ENCODE data around the gene NACC1.
"Not testable (repeated sequence)": the region's sequence is repeated elsewhere in the genome, so short reads cannot be mapped to it uniquely, and the experiment has no call there.

Gene NACC1

DNA sequence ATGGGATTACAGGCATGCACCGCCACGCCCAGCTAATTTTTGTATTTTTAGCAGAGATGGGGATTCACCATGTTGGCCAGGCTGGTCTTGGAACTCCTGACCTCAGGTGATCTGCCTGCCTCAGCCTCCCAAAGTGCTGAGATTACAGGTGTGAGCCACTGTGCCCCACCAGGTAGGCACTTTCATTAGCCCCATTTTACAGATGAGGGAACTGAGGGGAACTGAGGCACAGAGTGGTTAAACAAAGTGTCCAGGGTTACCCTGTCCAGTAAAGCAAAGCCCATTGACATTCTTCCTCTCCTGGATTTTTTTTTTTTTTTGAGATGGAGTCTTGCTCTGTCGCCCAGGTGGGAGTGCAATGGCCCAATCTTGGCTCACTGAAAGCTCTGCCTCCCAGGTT is 48.1 kb downstream of the NACC1 start:
- not testable (repeated sequence) for DNase-seq

DNA sequence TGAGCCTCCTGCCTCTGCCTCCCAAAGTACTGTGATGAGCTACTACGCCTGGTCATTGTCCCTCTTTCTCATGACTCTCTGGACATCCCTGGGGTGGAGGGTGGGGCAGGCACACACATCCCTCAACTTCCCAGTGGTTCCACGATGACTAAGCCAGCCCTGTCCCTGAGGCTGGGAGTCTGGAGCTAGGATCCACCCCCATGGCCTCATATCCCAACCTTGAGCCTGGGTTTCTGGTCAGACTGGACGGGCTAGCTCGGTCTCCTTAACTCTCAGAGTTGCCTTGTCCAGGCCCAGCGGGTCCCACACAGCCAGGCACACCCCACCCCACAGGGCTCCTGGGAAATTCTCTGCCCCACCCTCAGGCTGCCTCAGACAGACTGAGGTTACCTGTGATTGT is 51.7 kb downstream of the NACC1 start:
- no peak for DNase-seq

DNA sequence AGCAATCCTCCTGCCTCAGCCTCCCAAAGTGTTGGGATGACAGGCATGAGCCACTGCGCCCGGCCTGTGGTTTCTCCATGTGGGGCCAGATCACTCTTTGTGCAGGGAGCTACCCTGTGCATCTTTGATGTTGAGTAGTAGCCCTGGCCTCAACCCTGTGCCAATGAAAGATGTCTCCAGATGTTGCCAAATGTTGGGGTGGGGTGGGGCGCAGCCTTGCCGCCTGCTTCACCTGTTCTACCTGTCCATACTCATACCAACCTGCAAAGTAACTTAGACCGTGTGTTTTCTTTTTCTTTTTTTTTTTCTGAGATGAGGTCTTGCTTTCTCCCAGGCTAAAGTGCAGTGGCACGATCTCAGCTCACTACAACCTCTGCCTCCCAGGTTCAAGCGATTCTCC is 53.1 kb downstream of the NACC1 start:
- no peak for DNase-seq

DNA sequence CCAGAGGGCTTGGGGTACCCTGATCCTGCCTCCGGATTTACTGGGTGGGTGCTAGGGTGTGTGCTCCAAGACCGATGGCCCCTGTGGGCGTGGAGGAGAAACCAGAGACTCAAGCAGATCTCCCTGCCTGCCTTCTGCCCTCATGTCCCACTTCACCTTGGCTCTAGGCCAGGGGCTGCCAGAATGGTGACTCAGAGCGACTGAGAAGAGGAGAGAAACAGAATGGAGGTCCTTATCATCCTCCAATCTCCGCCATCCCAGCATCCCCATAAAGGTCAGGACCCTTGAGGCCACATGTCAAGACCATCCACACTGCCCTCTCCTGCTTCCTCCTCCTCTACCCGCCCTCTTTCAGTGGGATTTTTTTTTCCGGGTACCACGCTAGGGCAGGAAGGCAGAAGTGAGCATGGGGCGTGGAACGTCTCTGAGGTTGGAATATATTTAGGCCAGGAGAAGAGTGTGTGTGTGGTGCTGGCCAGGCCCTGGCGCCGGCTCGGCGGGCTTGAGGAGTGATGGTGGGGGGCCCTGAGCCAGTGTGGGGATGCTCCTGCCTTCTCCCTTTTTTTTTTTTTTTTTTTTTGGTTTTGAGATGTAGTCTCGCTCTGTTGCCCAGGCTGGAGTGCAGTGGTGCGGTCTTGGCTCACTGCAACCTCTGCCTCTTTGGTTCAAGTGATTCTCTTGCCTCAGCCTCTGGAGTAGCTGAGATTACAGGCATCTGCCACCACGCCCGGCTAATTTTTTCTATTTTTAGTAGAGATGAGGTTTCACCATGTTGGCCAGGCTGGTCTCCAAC is 54.5 kb downstream of the NACC1 start:
- peak; percentile 92 for DNase-seq

DNA sequence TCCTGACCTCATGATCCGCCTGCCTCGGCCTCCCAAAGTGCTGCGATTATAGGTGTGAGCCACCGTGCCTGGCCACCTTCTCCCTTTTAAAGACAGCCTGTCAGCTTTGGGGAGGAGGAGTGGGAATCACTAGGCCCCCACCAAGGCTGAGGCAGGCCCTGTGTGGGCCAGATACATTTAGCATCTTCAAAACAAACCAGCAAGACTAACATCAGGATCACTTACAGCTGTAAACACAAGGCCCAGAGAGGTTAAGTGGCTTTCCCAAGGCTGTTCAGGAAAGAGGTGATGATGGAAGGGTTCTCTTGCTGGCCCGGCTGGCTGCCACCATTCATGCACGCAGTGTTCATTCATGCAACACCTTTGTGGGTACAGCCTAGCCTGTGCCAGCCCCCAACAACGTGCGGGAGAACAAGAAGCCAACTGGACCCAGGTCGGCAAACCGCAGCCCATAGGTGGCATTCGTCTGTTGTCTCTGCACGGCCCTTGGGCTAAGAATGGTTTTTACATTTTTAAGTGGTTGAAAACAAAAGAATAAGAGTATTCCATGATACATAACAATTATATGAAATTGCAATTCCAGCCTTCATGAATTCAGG is 55.2 kb downstream of the NACC1 start:
- DNase-seq: no peak

DNA sequence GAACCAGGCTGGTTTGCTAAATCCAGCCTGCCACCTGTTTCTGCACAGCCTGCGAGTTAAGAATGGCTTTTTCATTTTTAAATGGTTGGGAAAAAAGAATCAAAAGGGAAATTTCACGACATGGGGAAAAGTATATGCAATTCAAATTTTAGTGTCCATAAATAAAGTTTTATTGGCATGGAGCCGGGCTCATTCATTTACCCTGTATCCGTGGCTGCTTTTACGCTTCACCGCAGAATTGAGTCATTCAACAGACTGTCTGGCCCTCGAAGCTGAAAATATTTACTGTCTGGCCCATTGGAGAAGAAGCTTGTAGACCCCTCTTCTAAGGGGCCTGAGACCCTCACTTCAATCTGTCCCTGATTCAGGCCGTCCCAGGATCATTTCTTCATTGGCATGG is 58.3 kb downstream of the NACC1 start:
- no peak for DNase-seq

DNA sequence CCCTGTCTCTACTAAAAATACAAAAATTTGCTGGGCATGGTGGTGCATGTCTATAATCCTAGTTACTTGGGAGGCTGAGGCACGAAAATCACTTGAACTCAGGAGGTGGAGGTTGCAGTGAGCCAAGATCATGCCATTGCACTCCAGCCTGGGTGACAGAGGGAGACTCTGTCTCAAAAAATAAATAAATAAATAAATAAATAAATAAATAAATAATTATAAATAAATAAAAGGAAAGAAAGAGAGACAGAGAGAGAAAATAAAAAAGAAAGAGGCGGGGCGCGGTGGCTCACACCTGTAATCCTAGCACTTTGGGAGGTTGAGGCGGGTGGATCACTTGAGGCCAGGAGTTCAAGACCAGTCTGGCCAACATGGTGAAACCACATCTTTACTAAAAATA is 59.5 kb downstream of the NACC1 start:
- not testable (repeated sequence) for DNase-seq

DNA sequence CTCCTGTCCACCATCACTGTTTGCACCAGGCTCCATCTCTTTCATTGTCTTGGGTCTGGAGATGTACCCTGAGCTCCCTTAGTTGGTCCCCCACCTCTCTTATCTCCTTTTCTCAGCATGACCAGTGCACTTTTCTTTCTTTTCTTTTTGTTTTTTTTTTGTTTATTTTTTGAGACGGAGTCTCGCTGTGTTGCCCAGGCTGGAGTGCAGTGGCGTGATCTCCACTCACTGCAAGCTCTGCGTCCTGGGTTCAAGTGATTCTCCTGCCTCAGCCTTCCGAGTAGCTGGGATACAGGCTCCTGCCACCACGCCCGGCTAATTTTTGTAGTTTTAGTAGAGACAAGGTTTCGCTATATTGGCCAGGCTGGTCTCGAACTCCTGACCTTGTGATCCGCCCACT is 60.2 kb downstream of the NACC1 start:
- DNase-seq: not testable (repeated sequence)

DNA sequence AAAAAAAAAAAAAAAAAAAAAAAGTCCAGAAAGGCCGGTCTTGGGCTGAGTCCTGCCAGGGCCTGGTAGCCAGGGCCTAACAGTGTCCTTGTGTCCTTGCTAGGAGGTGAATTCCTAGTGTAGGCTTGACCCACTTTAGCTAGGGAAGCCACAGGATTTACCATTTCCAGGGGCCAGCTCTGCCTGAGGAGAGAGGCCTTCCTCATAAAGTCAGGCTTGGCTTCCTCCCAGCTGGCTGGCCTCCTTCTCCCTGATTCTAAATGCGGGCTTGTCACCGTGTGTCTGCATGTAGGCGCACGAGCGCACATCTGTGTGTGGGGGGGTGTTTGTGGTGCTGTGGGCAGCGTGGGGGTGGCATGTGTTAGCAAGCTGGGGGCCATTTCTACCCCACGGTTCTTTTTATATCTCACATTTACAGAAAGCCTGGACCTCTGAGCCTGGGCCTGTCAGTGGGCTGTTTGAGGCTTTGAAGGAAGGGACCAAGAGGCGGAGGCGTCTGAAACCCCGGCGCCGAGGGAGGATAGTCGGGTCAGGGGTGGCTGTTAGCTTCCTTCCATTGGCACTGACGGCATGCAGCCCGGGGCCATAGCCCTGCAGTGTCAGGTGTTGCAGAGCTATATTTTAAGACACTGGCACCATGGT is 63.8 kb downstream of the NACC1 start:
- DNase-seq: no peak

DNA sequence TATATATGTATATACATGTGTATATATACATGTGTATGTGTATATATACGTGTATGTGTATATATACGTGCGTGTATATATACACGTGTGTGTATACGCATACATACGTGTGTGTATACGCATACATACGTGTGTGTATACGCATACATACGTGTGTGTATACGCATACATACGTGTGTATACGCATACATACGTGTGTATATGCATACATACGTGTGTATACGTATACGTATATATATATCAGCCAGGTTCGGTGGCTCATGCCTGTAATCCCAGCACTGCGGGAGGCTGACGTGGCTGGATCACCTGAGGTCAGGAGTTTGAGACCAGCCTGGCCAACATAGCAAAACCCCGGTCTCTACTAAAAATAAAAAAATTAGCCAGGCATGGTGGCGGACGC is 66.9 kb downstream of the NACC1 start:
- DNase-seq: not testable (repeated sequence)

DNA sequence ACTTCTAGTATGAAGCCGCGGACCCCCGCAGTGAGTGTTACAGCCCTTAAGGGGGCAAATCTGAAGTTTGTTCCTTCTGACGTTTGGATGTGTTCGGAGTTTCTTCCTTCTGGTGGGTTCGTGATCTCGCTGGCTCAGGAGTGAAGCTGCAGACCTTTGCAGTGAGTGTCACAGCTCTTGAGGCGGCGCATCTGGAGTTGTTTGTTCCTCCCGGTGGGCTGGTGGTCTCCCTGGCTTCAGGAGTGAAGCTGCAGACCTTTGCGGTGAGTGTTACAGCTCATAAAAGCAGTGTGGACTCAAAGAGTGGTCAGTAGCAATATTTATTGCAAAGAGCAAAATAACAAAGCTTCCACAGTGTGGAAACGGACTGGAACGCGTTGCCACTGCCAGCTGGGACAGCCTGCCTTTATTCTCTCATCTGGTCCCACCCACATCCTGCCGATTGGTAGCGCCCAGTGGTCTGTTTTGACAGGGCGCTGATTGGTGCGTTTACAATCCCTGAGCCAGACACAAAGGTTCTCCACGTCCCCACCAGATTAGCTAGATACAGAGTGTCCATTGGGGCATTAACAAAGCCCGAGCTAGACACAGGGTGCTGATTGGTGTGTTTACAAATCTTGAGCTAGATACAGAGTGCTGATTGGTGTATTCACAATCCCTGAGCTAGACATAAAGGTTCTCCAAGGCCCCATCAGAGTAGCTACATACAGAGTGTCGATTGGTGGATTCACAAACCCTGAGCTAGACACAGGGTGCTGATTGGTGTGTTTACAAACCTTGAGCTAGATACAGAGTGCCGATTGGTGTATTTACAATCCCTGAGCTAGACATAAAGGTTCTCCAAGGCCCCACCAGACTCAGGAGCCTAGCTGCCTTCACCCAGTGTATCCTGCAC is 67.9 kb downstream of the NACC1 start:
- not testable (repeated sequence) for DNase-seq

DNA sequence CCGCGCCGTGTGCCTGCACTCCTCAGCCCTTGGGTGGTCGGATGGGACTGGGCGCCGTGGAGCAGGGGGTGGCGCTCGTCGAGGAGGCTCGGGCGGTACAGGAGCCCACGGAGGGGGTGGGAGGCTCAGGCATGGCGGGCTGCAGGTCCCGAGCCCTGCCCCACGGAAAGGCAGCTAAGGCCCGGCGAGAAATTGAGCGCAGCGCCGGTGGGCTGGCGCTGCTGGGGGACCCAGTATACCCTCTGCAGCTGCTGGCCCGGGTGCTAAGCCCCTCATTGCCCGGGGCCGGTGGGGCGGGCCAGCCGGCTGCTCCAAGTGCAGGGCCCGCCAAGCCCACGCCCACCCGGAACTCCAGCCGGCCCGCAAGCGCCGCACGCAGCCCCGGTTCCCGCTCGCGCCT is 68.6 kb downstream of the NACC1 start:
- not testable (repeated sequence) for DNase-seq

DNA sequence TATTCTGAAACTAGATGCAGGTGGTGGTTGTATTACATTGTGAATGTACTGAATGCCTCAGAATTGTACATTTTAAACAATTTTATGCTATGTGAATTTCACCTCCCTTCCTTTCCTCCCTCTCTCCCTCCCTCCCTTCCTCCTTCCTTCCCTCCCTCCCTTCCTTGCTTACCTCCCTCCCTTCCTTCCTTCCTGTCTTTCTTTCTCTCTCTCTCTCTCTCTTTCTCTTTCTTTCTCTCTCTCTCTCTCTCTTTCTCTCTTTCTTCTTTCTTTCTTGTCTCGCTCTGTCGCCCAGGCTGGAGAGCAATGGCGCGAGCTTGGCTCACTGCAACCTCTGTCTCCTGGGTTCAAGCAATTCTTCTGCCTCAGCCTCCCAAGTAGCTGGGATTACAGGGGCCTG is 69.4 kb downstream of the NACC1 start:
- no peak for DNase-seq

DNA sequence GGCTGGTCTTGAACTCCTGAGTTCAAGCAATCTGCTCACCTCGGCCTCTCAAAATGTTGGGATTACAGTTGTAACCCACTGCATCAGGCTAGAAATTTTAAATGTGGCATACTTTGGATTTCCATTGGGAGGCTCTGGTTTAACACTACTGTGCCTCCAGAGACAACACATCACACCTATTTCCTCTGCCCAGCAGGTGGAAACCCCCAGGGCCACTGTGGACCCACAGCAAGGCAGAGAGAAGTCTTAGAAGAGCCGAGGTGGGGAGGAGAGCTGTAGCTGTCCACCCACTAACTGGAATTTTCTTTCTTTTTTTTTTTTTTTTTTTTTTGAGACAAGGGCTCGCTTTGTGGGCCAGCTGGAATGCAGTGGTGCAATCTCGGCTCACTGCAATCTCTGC is 71.5 kb downstream of the NACC1 start:
- DNase-seq: no peak
